Left ventricle myocardium inferior (tissue), 1 donor: ENCODE data around the gene PPP1CA. TPM values are rescaled to one million over a fixed set of nuclear protein-coding genes. Genes with fewer than 3 reads are reported as not detected.

ENCODE experiments used
- DNase-seq: peaks from one replicate; pipeline ENCODE4 v3.0.0-alpha.2; 2020
- H3K27ac ChIP-seq: fragments of 200-600 bp; replicated peaks from 2 replicates; pipeline ENCODE4 v1.8.0; 2021
- H3K27me3 ChIP-seq: fragments of 200-600 bp; 2 replicates; pipeline ENCODE4 v1.8.0; 2021; ENCODE audit warnings: low read depth
- H3K36me3 ChIP-seq: fragments of 200-600 bp; 2 replicates; pipeline ENCODE4 v1.8.0; 2021
- H3K4me1 ChIP-seq: fragments of 200-600 bp; 2 replicates; pipeline ENCODE4 v1.8.0; 2021
- H3K4me3 ChIP-seq: fragments of 200-600 bp; 2 replicates; pipeline ENCODE4 v1.8.0; 2021; ENCODE audit warnings: mild to moderate bottlenecking, moderate library complexity
- H3K9me3 ChIP-seq: fragments of 200-600 bp; replicated peaks from 2 replicates; pipeline ENCODE4 v1.8.0; 2021
- CTCF ChIP-seq: fragments of 200-600 bp; IDR thresholded peaks from 2 replicates; pipeline ENCODE4 v1.8.0; 2021; ENCODE audit warnings: antibody characterized with exemption, mild to moderate bottlenecking, borderline replicate concordance
- intact Hi-C: fragments of 100-400 bp; cut with micrococcal nuclease; formaldehyde crosslinking; loops from one replicate; pipeline ENCODE4 v1.11.0; 2022
- total RNA-seq: library from RNA; stranded (reverse); fragmentation: NEBNext Ultra II Directional; extraction: Animal tissue kit (Norgen Biotek cat#: 25700); gene quantifications from one replicate; pipeline ENCODE4 v1.2.1, GENCODE V29; 2021
- donor health status: DM: no; HTN: yes; CAD: no; lungs with severe emphysema.

Gene PPP1CA
- total RNA-seq, 1 donor from 2014 or later = 86.0 TPM

GRCh38 chr11:67373648-67374570, 27.7 kb downstream of the PPP1CA start:
- TF ChIP-seq CTCF = peak; percentile 60
- H3K9me3 ChIP-seq = no peaks in the 10 kb centered on the region
- H3K27me3 ChIP-seq = peaks cover 36% of the 10 kb centered on the region
- peaks cover 43% of the 10 kb centered on the region for H3K4me1 ChIP-seq
- intact Hi-C loops = no loop called here
- H3K36me3 ChIP-seq = no peaks in the 10 kb centered on the region
- H3K4me3 ChIP-seq = peak overlapping the region; percentile 82
- peak overlapping the region; percentile 91 for H3K27ac ChIP-seq
- peak; percentile 53 for DNase-seq

DNA sequence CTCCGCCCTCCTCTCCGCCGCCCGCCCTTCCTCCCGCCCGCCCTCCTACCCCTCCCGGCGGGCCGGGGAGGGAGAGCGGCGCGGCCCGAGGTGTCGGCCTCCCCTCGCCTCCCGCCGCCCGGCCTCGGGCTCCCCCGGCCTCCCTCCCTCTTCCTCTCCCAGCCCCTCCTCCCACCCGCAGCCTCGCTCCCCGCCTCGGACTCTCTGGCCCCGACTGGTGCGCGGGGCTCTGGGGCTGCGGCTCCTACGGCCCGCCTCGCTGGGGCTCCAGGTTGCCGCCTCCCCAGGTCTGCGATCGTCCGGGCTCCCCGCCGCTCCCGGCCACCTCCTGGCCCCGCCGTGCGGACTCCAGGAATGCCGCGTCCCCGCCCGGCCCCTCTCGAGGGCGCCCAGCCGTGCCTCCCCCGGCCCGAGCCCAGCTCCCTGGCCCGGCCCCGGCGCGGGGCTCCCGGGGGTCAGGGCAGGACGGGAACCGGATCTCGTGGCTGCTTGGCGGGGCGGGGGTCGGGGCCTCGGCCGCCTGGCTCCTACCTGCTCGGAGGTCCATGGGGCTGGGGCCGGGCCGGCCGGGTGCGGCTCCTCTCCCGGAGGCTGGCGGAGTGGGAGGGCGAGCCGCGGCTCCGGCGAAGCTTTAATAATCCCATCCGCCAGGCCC, 28.5 kb downstream of the PPP1CA start, which contains the start of gene CLCF1:
Gene CLCF1, minus strand, starts transcription at position 606 of the 655 bp plus-strand sequence. Its CDS starts 59 bp downstream, at position 547.
- peaks cover 45% of the 10 kb centered on the region for H3K4me1 ChIP-seq
- intact Hi-C loops = no loop called here
- H3K4me3 ChIP-seq = peak within 1 kb of the TSS; percentile 82
- H3K27me3 ChIP-seq = peaks cover 36% of the 10 kb centered on the region
- no peaks in the 10 kb centered on the region for H3K9me3 ChIP-seq
- peak within 1 kb of the TSS; percentile 91 for H3K27ac ChIP-seq
- TF ChIP-seq CTCF = no peak
- no peaks in the 10 kb centered on the region for H3K36me3 ChIP-seq
- peak; percentile 69 for DNase-seq

DNA sequence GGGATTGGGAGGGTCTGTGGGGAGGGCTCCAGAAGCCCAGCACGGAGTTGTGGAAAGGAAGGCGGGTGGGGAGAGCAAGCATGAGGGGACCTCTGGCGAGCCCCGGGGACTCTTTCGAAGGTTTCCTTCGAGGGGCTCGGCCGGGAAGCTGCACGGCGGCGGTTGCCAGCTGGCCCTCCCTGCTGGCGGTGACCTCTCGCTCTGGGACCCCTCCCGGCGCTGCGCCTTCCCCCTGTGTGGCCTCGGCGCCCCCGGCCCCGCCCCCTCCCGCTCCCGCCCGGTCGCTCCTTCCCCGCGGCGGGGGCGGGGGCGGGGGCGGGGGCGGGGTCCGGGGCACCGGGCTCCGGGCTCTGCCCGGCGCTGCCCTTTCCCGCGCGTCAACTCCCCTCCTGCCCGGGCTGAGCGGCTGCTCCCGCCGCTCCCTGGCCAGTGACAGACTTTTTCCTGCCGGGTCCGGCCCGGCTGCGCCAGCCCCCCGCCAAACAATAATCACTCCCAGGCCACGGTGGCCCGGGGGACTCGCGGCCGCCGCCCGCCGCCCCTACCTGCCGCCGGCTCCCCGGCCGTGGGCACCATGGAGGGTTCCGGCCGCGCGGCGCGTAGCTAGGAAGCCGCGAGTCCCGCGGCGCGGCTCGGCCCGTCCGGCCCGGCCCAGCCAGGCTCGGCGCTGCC, 29.2 kb downstream of the PPP1CA start:
- DNase-seq = no peak
- Histone ChIP-seq H3K27ac (peak overlapping the region; percentile 91), H3K36me3 (no peaks in the 10 kb centered on the region), H3K9me3 (no peaks in the 10 kb centered on the region), H3K4me1 (peaks cover 52% of the 10 kb centered on the region), H3K4me3 (peak overlapping the region; percentile 82), H3K27me3 (peaks cover 32% of the 10 kb centered on the region)
- TF ChIP-seq CTCF = no peak
- intact Hi-C loops = no loop called here

DNA sequence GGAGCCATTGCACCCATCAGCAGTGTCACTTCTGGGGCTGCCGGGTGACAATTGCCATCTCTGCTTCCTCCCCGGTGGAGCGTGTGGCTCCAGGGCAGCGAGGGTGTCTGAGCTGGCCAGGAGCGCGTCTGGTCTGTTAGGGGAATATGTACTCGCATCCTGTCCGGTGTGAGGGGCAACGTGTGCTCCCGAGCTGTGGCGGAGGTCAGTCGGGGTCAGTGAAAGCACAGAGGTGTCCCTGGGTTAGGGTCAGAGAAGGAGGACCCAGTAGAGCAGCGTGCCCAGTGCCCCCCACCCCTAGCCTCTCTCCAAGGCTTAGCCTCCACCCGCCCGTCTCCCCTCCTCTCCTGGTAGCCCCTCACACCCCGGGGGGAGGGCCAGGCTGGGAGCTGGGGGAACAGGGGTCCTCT, 29.7 kb downstream of the PPP1CA start:
- peak overlapping the region; percentile 82 for H3K4me3 ChIP-seq
- peak overlapping the region; percentile 91 for H3K27ac ChIP-seq
- intact Hi-C loops = no loop called here
- H3K36me3 ChIP-seq = no peaks in the 10 kb centered on the region
- H3K4me1 ChIP-seq = peaks cover 57% of the 10 kb centered on the region
- peaks cover 26% of the 10 kb centered on the region for H3K27me3 ChIP-seq
- no peak for DNase-seq
- no peak for TF ChIP-seq CTCF
- H3K9me3 ChIP-seq = no peaks in the 10 kb centered on the region

DNA sequence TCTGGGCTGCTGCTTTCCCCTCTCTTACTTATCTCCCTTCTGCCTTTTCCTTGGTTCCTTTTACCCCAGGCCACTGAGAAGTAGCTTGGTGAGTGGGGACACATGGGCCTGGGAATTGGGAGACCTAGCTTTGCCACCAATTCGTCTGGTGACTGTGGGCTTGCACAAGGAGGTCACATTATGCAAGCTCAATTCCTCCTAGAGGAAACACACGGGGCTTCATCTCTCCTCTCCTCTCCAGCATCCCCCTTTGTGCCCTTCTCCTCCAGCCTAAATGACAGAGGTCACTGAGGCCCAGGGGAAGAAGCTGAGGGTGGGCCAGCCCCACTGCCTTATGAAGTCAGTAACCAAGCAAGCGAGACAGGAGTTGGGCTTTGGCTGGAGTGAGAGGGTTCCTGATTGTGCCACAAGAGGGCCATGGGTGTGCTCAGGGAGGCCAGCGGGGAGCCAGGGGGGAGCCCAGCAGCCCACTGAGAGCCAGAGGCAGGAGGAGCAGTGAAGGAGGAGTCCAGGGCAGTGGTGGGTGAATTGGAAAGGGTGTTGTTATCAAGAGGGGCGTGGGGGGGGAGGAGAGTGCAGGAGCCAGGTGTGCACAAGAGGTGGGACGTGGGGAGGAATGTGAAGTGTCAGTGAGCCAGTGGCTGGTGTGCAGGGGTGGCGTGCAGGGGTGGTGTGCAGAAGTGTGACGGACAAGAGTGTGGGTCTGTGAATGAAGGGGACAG, 30.3 kb downstream of the PPP1CA start:
- DNase-seq = no peak
- H3K27me3 ChIP-seq = peaks cover 21% of the 10 kb centered on the region
- H3K4me1 ChIP-seq = peaks cover 63% of the 10 kb centered on the region
- no peaks in the 10 kb centered on the region for H3K36me3 ChIP-seq
- intact Hi-C loops = no loop called here
- no peaks in the 10 kb centered on the region for H3K9me3 ChIP-seq
- H3K27ac ChIP-seq = peak overlapping the region; percentile 91
- TF ChIP-seq CTCF = peak; percentile 55
- H3K4me3 ChIP-seq = peak overlapping the region; percentile 82
